Neural cell (in vitro differentiated cells): ENCODE data around the gene MYOF. TPM values are rescaled to one million over a fixed set of nuclear protein-coding genes. Genes with fewer than 3 reads are reported as not detected.

Experiments used
- H2AFZ ChIP-seq: fragments of 200-600, 300-800 bp; sonication (generic), shearing (Covaris generic); 2 replicates; pipeline ENCODE4 v1.6.0; 2014; ENCODE audit warnings: low read depth, mild to moderate bottlenecking, antibody characterized with exemption, low read length, moderate library complexity
- H3F3A ChIP-seq: fragments of 200-600 bp; shearing (Covaris generic); 2 replicates; pipeline ENCODE4 v1.6.1; 2016; ENCODE audit warnings: mild to moderate bottlenecking, moderate library complexity, mixed read lengths, antibody characterized with exemption, low read length; ENCODE audit not compliant: insufficient read depth, poor library complexity, severe bottlenecking
- H3K27ac ChIP-seq: fragments of 200-600, 300-800 bp; sonication (generic), shearing (Covaris generic); 2 replicates; pipeline ENCODE4 v1.5.1; 2014; ENCODE audit warnings: mild to moderate bottlenecking, low read length, moderate library complexity
- H3K27me3 ChIP-seq: fragments of 300-800, 200-600 bp; sonication (generic), shearing (Covaris generic); 2 replicates; pipeline ENCODE4 v1.6.0; 2014; ENCODE audit warnings: mild to moderate bottlenecking, low read depth, low read length, moderate library complexity; ENCODE audit not compliant: insufficient read depth
- H3K36me3 ChIP-seq: fragments of 300-800, 200-600 bp; sonication (generic), shearing (Covaris generic); 2 replicates; pipeline ENCODE4 v1.5.1; 2014; ENCODE audit warnings: mild to moderate bottlenecking, antibody characterized with exemption, low read length, moderate library complexity; ENCODE audit not compliant: insufficient read depth
- H3K4me2 ChIP-seq: fragments of 300-800, 200-600 bp; sonication (generic), shearing (Covaris generic); 2 replicates; pipeline ENCODE4 v1.6.0; 2014; ENCODE audit warnings: mild to moderate bottlenecking, low read length
- H3K4me3 ChIP-seq: fragments of 300-800, 200-600 bp; sonication (generic), shearing (Covaris generic); 2 replicates; pipeline ENCODE4 v1.5.1; 2014; ENCODE audit warnings: mild to moderate bottlenecking, low read length, moderate library complexity
- H3K79me2 ChIP-seq: fragments of 200-600 bp; shearing (Covaris generic); replicated peaks from 2 replicates; pipeline ENCODE4 v1.6.0; 2014; ENCODE audit warnings: mild to moderate bottlenecking, low read length, moderate library complexity; ENCODE audit not compliant: insufficient read depth
- H3K9ac ChIP-seq: fragments of 300-800, 200-600 bp; sonication (generic), shearing (Covaris generic); 2 replicates; pipeline ENCODE4 v1.6.1; 2016; ENCODE audit warnings: mild to moderate bottlenecking, low read length, mixed read lengths
- H3K9me2 ChIP-seq: fragments of 200-600 bp; shearing (Covaris generic); 2 replicates; pipeline ENCODE4 v1.6.1; 2016; ENCODE audit warnings: mild to moderate bottlenecking, low read length, mixed read lengths; ENCODE audit not compliant: insufficient read depth
- H3K9me3 ChIP-seq: fragments of 200-600, 300-800 bp; sonication (generic), shearing (Covaris generic); 2 replicates; pipeline ENCODE4 v1.6.1; 2016; ENCODE audit warnings: mild to moderate bottlenecking, mixed run types, low read length, moderate library complexity, mixed read lengths
- H4K20me1 ChIP-seq: fragments of 200-600 bp; shearing (Covaris generic); 2 replicates; pipeline ENCODE4 v1.6.1; 2016; ENCODE audit warnings: mild to moderate bottlenecking, mixed run types; ENCODE audit not compliant: insufficient read depth
- CTCF ChIP-seq: fragments of 450-650 bp; IDR thresholded peaks from 2 replicates; pipeline ENCODE4 v1.5.1; 2014; ENCODE audit warnings: antibody characterized with exemption, mild to moderate bottlenecking, moderate library complexity; ENCODE audit not compliant: poor library complexity, severe bottlenecking
- EP300 ChIP-seq: fragments of 450-650 bp; conservative IDR thresholded peaks from 2 replicates; pipeline ENCODE4 v1.6.1; 2014; ENCODE audit warnings: antibody characterized with exemption, mild to moderate bottlenecking, moderate library complexity; ENCODE audit not compliant: poor library complexity, severe bottlenecking
- EZH2 ChIP-seq: fragments of 200-600, 300-800 bp; shearing (Covaris generic), sonication (generic); IDR thresholded peaks from 2 replicates; pipeline ENCODE4 v1.6.1; 2014; ENCODE audit warnings: antibody characterized with exemption, low read length, borderline replicate concordance, mild to moderate bottlenecking; ENCODE audit not compliant: insufficient read depth, poor library complexity, severe bottlenecking
- MXI1 ChIP-seq: fragments of 450-650 bp; conservative IDR thresholded peaks from 2 replicates; pipeline ENCODE4 v1.6.1; 2014; ENCODE audit warnings: antibody characterized with exemption, mild to moderate bottlenecking; ENCODE audit not compliant: poor library complexity, severe bottlenecking
- POLR2AphosphoS5 ChIP-seq: IDR thresholded peaks from 2 replicates; pipeline ENCODE4 v1.6.1; 2012
- RAD21 ChIP-seq: fragments of 450-650 bp; conservative IDR thresholded peaks from 2 replicates; pipeline ENCODE4 v1.6.1; 2014; ENCODE audit warnings: antibody characterized with exemption, mild to moderate bottlenecking, moderate library complexity
- REST ChIP-seq: IDR thresholded peaks from 2 replicates; pipeline ENCODE4 v1.6.1; 2012; ENCODE audit warnings: borderline replicate concordance
- SMC3 ChIP-seq: fragments of 450-650 bp; conservative IDR thresholded peaks from 2 replicates; pipeline ENCODE4 v1.6.1; 2014; ENCODE audit warnings: antibody characterized with exemption, mild to moderate bottlenecking, moderate library complexity; ENCODE audit not compliant: poor library complexity
- TAF1 ChIP-seq: IDR thresholded peaks from 2 replicates; pipeline ENCODE4 v1.6.1; 2012; ENCODE audit warnings: low read depth
- polyA plus RNA-seq: library from polyadenylated mRNA; depleted of rRNA; stranded (reverse); fragments of >200 nt; gene quantifications from 2 replicates; pipeline ENCODE4 v1.2.3, GENCODE V29; 2014

MYOF gene
- polyA plus RNA-seq, 1 donor from 2014 or later, result 0.47 TPM

GRCh38 chr10:93509816-93510215 is 27.7 kb upstream of the MYOF start:
- H3K4me3 ChIP-seq, result no peak overlapping the region
- no peak overlapping the region for H3K4me2 ChIP-seq
- H3K9me2 ChIP-seq, result no peaks in the 10 kb centered on the region
- H2AFZ ChIP-seq, result no peak overlapping the region
- H3F3A ChIP-seq, result no peaks in the 10 kb centered on the region
- H3K27me3 ChIP-seq, result no peaks in the 10 kb centered on the region
- H4K20me1 ChIP-seq, result no peaks in the 10 kb centered on the region
- no peak for TF ChIP-seq EZH2
- TF ChIP-seq MXI1, result no peak
- no peak for TF ChIP-seq POLR2AphosphoS5
- TF ChIP-seq SMC3, result no peak
- TF ChIP-seq EP300, result no peak
- no peak for TF ChIP-seq CTCF
- no peak for TF ChIP-seq TAF1
- no peak for TF ChIP-seq REST
- no peak for TF ChIP-seq RAD21
- H3K27ac ChIP-seq, result no peak overlapping the region
- H3K9ac ChIP-seq, result no peak overlapping the region
- no peaks in the 10 kb centered on the region for H3K36me3 ChIP-seq
- no peaks in the 10 kb centered on the region for H3K79me2 ChIP-seq
- H3K9me3 ChIP-seq, result no peaks in the 10 kb centered on the region

- Histone ChIP-seq H3K27me3 (no peaks in the 10 kb centered on the region), H3K4me2 (no peak overlapping the region), H3K9me2 (no peaks in the 10 kb centered on the region), H2AFZ (no peak overlapping the region), H3K9ac (no peak overlapping the region), H4K20me1 (no peaks in the 10 kb centered on the region), H3K36me3 (no peaks in the 10 kb centered on the region), H3K79me2 (no peaks in the 10 kb centered on the region), H3K27ac (no peak overlapping the region), H3K4me3 (no peak overlapping the region), H3F3A (no peaks in the 10 kb centered on the region), H3K9me3 (no peaks in the 10 kb centered on the region)
- TF ChIP-seq EZH2 (no peak), EP300 (no peak), TAF1 (no peak), POLR2AphosphoS5 (no peak), CTCF (no peak), SMC3 (no peak), RAD21 (no peak), MXI1 (no peak), REST (no peak)
Observed at GRCh38 chr10:93505075-93505474, 22.9 kb upstream of the MYOF start.
